ENCODE measurements around the gene C1orf159. TPM values are rescaled to one million over a fixed set of nuclear protein-coding genes. Genes with fewer than 3 reads are reported as not detected.
"Not testable (repeated sequence)": the region's sequence is repeated elsewhere in the genome, so short reads cannot be mapped to it uniquely, and the experiment has no call there.

The C1orf159 gene
- total RNA-seq, 1 donor, result 9.6 TPM

DNA sequence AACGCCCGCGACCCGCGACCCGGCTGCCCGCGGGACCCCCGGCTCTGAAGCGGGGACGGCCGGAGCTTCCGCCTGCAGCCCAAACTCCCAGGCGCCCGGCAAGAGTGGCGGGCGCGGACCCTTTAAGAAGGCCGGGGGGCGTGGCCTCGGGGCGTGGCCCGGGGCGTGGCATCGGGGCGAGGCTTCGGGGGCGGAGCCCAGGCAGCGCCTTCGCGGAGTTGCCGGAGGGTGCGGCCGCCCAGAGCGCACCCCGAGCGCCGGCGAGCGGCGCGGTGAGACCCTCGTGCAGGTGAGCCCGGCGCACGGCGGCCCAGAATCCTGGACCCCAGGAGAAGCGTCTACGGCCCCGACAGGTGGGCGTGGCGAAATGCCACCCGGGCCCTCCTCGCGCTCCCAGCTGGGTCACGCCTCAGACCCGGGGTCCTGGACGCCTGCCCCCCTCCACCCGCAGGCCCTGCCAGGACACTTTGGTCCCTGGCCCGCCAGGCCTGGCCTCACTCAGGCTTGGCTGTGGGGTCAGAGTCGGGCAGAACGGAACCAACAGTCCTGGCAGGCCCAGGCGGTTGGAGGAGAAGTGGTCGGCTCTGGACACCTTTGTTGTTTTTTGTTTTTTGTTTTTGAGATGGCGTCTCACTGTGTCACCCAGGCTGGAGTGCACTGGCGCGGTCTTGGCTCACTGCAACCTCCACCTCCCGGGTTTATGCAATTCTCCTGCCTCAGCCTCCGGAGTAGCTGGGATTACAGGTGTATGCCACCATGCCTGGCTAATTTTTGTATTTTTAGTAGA, 56.2 kb downstream of the C1orf159 start:
- peaks cover 34% of the 10 kb centered on the region for H3K27me3 ChIP-seq (ENCODE audit: insufficient read depth, low read length)

DNA sequence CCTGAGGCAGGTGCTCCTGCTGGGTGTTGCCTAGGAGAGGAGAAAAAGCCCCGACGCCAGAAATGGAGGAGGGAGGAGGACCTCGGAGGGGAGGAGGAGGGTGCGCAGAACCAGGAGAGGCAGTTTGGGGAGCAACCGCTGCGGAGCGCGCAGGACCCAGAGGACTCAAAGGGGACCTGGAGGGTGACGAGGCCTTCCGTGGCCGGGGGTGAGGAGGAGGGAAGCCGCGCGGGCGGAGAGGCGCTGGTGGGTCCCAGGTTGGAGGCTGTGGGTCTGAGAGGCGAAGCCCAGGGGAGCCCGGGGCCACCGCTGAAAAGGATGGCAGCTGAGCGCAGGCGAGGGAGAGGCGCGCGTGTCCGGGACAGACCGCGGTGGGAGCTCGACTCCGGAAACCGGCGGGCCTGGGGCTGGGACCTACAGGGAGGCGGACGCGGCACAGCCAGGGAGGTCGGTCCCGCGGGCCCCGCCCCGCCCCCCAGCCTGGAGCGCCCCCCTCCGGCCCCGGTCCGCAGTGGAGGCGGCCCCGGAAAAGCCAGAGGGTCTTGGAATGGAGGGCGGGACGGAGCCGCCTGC, 56.9 kb downstream of the C1orf159 start:
- H3K4me1 ChIP-seq (ENCODE audit: insufficient read depth, low read length), result peaks cover 16% of the 10 kb centered on the region
- H3K4me3 ChIP-seq (ENCODE audit: low read length), result peak overlapping the region; percentile 8
- H3K9me3 ChIP-seq (ENCODE audit: low read depth, low read length), result no peaks in the 10 kb centered on the region
- peaks cover 34% of the 10 kb centered on the region for H3K27me3 ChIP-seq (ENCODE audit: insufficient read depth, low read length)

More for the DNA sequence above, 56.2 kb downstream of the C1orf159 start:
- peaks cover 21% of the 10 kb centered on the region for H3K4me1 ChIP-seq (ENCODE audit: insufficient read depth, low read length)
- no peaks in the 10 kb centered on the region for H3K9me3 ChIP-seq (ENCODE audit: low read depth, low read length)
- peak overlapping the region; percentile 8 for H3K4me3 ChIP-seq (ENCODE audit: low read length)

DNA sequence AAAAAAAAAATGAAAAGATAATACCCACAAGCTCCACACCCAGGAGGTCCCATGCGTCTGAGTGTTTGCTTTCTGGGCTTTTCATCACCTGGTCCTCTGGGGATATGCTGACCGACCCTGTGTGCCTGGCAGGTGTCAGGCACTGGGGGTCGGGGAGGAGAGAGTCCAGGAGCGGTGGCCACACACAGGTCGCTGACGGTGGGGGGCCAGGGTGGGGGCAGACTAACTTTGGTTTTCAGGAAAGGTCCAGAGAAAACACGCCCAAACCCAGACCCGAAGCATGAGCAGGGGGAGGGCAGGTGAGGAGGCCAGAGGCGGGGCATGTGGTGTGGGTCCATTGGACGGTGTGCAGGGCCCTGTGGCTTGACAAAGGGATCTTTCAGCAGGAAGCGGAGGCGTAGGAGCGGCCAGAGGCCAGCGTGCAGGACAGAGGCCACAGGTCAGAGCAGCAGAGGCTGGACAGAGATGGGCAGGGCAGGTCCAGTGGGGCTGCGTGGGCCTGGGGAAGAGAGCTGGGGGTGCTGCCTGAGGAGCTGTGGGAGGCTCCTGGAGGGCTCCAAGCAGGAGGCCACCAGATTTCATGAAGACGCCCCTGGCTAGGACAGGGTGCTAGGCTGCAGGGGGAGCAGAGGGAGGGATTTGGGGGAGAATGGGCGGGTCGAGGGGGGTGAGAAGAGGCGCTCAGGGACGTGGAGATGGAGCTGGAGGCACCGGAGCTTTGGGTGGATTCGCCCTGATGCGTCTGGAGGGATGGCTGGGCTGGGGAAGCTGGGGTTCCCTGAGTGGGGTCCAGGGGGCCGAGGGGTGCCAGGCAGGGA, 57.6 kb downstream of the C1orf159 start:
- H3K9me3 ChIP-seq (ENCODE audit: low read depth, low read length), result no peaks in the 10 kb centered on the region
- H3K4me3 ChIP-seq (ENCODE audit: low read length), result no peak overlapping the region
- H3K27me3 ChIP-seq (ENCODE audit: insufficient read depth, low read length), result peaks cover 33% of the 10 kb centered on the region
- H3K4me1 ChIP-seq (ENCODE audit: insufficient read depth, low read length), result peaks cover 12% of the 10 kb centered on the region

DNA sequence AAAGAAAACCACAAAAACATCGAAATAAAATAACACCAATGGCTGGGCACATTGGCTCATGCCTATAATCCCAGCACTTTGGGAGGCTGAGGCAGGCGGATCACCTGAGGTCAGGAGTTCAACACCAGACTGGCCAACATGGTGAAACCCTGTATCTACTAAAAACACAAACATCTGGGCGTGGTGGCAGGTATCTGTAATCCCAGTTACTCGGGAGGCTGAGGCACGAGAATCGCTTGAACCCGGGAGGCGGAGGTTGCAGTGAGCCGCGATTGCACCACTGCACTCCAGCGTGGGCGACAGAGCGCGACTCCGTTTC, 58.2 kb downstream of the C1orf159 start:
- not testable (repeated sequence) for H3K4me3 ChIP-seq (ENCODE audit: low read length); H3K9me3 ChIP-seq (ENCODE audit: low read depth, low read length)
- Histone ChIP-seq H3K27me3 (ENCODE audit: insufficient read depth, low read length) (peaks cover 28% of the 10 kb centered on the region), H3K4me1 (ENCODE audit: insufficient read depth, low read length) (peaks cover 12% of the 10 kb centered on the region)

DNA sequence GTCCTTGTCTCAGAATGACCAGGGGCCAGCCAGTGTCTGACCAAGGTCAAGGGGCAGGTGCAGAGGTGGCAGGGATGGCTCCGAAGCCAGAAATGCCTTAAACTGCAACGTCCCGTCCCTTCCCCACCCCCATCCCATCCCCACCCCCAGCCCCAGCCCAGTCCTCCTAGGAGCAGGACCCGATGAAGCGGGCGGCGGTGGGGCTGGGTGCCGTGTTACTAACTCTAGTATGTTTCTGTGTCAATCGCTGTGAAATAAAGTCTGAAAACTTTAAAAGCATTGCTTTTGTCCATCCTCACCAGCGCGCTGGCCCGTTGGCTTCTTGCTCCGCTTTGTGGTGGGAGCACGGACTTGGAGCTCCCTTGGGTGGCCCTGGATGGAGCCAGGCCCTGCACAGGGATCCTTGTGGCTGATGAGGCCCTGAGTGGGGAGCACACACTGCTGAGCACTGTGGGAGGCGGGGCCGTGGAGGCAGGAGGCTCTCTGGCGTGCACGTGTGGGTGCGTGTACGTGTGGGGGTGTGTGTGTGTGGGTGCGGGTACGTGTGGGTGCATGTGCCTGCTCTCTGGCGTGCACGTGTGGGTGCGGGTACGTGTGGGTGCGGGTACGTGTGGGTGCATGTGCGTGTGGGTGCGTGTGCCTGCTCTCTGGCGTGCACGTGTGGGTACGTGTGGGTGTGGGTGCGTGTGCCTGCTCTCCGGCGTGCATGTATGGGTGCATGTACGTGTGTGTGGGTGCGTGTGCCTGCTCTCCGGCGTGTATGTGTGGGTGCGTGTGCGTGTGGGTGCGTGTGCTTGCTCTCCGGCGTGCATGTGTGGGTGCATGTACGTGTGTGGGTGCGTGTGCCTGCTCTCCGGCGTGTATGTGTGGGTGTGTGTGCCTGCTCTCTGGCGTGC, 59.8 kb downstream of the C1orf159 start:
- H3K27me3 ChIP-seq (ENCODE audit: insufficient read depth, low read length), result peaks cover 21% of the 10 kb centered on the region
- no peaks in the 10 kb centered on the region for H3K9me3 ChIP-seq (ENCODE audit: low read depth, low read length)
- no peak overlapping the region for H3K4me3 ChIP-seq (ENCODE audit: low read length)
- H3K4me1 ChIP-seq (ENCODE audit: insufficient read depth, low read length), result peaks cover 12% of the 10 kb centered on the region

GRCh38 chr1:1054971-1055370, 60.9 kb downstream of the C1orf159 start:
- Histone ChIP-seq H3K4me1 (ENCODE audit: insufficient read depth, low read length) (peaks cover 8% of the 10 kb centered on the region), H3K27me3 (ENCODE audit: insufficient read depth, low read length) (peaks cover 11% of the 10 kb centered on the region), H3K9me3 (ENCODE audit: low read depth, low read length) (no peaks in the 10 kb centered on the region), H3K4me3 (ENCODE audit: low read length) (no peak overlapping the region)

- H3K4me1 ChIP-seq (ENCODE audit: insufficient read depth, low read length), result peaks cover 4% of the 10 kb centered on the region
- H3K9me3 ChIP-seq (ENCODE audit: low read depth, low read length), result no peaks in the 10 kb centered on the region
- peaks cover 8% of the 10 kb centered on the region for H3K27me3 ChIP-seq (ENCODE audit: insufficient read depth, low read length)
- no peak overlapping the region for H3K4me3 ChIP-seq (ENCODE audit: low read length)
Measured at GRCh38 chr1:1054099-1054700, 61.7 kb downstream of the C1orf159 start.

DNA sequence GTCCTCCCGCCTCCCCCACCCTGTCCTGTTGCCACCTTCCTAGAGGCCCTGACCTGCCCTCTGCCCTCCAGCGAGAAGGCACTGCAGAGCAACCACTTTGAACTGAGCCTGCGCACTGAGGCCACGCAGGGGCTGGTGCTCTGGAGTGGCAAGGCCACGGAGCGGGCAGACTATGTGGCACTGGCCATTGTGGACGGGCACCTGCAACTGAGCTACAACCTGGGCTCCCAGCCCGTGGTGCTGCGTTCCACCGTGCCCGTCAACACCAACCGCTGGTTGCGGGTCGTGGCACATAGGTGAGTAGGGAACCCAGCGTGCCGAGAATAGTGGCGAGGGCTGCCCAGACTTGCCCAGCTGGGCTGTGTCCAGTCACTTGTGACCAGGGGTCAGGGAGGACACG, 62.2 kb downstream of the C1orf159 start:
- Histone ChIP-seq H3K4me1 (ENCODE audit: insufficient read depth, low read length) (no peaks in the 10 kb centered on the region), H3K9me3 (ENCODE audit: low read depth, low read length) (no peaks in the 10 kb centered on the region), H3K27me3 (ENCODE audit: insufficient read depth, low read length) (peaks cover 6% of the 10 kb centered on the region), H3K4me3 (ENCODE audit: low read length) (no peak overlapping the region)

DNA sequence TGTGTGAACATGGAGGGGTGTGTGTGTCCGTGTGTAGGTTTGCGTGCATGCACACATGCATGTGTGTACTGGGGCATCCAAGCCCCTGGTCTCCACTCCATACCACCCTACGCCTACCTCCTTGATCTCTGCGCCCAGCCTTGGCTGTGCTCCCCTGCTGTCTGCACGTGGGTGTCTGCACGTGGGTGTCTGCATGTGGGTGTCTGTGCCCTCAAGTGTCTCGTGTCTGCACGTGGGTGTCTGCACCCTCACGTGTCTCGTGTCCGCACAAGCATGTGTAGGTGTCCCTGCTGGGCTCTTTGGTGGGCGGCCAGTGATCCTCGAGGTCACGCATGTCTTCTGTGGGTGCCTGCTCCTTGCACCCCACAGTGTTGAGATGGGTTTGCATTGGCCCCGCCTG, 62.9 kb downstream of the C1orf159 start:
- no peaks in the 10 kb centered on the region for H3K4me1 ChIP-seq (ENCODE audit: insufficient read depth, low read length)
- no peaks in the 10 kb centered on the region for H3K9me3 ChIP-seq (ENCODE audit: low read depth, low read length)
- no peaks in the 10 kb centered on the region for H3K27me3 ChIP-seq (ENCODE audit: insufficient read depth, low read length)
- no peak overlapping the region for H3K4me3 ChIP-seq (ENCODE audit: low read length)

GRCh38 chr1:1052003-1052840, 63.7 kb downstream of the C1orf159 start:
- Histone ChIP-seq H3K4me1 (ENCODE audit: insufficient read depth, low read length) (no peaks in the 10 kb centered on the region), H3K9me3 (ENCODE audit: low read depth, low read length) (no peaks in the 10 kb centered on the region), H3K4me3 (ENCODE audit: low read length) (no peak overlapping the region), H3K27me3 (ENCODE audit: insufficient read depth, low read length) (no peaks in the 10 kb centered on the region)

DNA sequence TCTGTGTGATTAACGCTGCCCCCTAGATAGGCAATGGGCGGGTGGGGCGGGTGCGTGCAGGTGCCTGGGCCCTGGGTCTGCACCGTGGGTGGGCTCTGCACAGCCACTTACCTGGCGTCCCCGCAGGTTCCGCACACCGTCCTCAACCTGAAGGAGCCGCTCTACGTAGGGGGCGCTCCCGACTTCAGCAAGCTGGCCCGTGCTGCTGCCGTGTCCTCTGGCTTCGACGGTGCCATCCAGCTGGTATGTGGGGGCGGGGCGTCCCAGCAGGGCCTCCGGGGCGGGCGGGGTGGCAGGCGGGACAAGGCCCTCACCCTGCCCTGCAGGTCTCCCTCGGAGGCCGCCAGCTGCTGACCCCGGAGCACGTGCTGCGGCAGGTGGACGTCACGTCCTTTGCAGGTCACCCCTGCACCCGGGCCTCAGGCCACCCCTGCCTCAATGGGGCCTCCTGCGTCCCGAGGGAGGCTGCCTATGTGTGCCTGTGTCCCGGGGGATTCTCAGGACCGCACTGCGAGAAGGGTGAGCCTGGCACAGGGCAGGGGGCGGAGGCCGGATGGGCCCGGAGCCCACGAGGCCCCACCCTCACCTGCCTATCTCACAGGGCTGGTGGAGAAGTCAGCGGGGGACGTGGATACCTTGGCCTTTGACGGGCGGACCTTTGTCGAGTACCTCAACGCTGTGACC, 64.6 kb downstream of the C1orf159 start:
- Histone ChIP-seq H3K4me3 (ENCODE audit: low read length) (no peak overlapping the region), H3K4me1 (ENCODE audit: insufficient read depth, low read length) (no peaks in the 10 kb centered on the region), H3K9me3 (ENCODE audit: low read depth, low read length) (no peaks in the 10 kb centered on the region), H3K27me3 (ENCODE audit: insufficient read depth, low read length) (no peaks in the 10 kb centered on the region)

- no peaks in the 10 kb centered on the region for H3K9me3 ChIP-seq (ENCODE audit: low read depth, low read length)
Measured at GRCh38 chr1:1050577-1051052, 65.3 kb downstream of the C1orf159 start.

More at GRCh38 chr1:1050577-1051052, 65.3 kb downstream of the C1orf159 start:
- Histone ChIP-seq H3K4me1 (ENCODE audit: insufficient read depth, low read length) (no peaks in the 10 kb centered on the region), H3K4me3 (ENCODE audit: low read length) (no peak overlapping the region), H3K27me3 (ENCODE audit: insufficient read depth, low read length) (no peaks in the 10 kb centered on the region)

Measured in mononuclear cell (primary cell).